ENCODE measurements around the gene VOPP1. TPM values are rescaled to one million over a fixed set of nuclear protein-coding genes. Genes with fewer than 3 reads are reported as not detected.

The VOPP1 gene
- total RNA-seq, 6 experiments from 2014 or later: 103 to 135 (median 122) TPM

DNA sequence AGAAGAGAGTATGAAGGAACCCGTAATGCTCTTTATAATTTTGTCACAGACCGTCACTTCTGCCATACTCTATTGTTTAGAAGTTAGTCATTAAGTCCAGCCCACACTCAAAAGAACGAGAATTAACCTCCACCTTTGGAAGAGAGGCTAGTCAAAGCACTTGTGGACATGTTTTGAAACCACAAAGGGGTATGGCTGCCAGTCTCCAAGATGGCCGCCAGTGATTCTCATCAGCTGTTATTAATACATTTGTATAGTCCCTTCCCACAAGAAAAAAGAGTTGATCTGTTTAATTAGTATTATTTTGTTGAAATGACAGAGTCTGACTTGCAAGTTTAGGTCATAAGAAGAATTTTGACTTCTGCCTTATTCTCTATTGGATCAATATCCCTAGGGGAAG, 23.2 kb upstream of the VOPP1 start:
- Mint-ChIP-seq H3K4me1 (ENCODE audit: low read depth) (peaks cover 17% of the 10 kb centered on the region), H3K9me3 (no peaks in the 10 kb centered on the region), H3K27me3 (ENCODE audit: insufficient read depth) (peaks cover 6% of the 10 kb centered on the region), H3K4me3 (no peak overlapping the region), H3K27ac (no peak overlapping the region), H3K36me3 (ENCODE audit: low read depth) (no peaks in the 10 kb centered on the region)
- TF ChIP-seq, protein P1, sequence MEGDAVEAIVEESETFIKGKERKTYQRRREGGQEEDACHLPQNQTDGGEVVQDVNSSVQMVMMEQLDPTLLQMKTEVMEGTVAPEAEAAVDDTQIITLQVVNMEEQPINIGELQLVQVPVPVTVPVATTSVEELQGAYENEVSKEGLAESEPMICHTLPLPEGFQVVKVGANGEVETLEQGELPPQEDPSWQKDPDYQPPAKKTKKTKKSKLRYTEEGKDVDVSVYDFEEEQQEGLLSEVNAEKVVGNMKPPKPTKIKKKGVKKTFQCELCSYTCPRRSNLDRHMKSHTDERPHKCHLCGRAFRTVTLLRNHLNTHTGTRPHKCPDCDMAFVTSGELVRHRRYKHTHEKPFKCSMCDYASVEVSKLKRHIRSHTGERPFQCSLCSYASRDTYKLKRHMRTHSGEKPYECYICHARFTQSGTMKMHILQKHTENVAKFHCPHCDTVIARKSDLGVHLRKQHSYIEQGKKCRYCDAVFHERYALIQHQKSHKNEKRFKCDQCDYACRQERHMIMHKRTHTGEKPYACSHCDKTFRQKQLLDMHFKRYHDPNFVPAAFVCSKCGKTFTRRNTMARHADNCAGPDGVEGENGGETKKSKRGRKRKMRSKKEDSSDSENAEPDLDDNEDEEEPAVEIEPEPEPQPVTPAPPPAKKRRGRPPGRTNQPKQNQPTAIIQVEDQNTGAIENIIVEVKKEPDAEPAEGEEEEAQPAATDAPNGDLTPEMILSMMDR (IDR thresholded peaks at IDR 0.05): no peak
- no peak for DNase-seq

DNA sequence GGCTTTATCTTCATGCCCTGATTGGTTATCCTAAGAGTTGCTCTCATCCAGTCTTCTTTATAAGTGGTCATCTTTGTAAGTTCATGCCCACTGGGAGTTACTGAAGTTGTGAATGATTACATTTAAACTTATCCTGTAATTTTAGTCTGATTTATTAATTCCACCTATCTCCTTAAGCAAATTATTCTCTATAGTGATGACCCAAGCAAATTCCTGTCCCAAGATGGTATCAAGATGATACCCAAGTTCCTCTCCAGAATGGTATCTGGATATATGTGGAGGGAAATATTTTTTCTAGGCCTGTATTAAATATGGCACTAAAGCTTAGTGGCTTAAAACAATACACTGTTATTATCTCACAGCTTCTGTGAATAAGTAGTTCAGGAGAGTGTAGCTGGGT, 22.6 kb upstream of the VOPP1 start:
- Mint-ChIP-seq H3K4me1 (ENCODE audit: low read depth) (peaks cover 17% of the 10 kb centered on the region), H3K27ac (no peak overlapping the region), H3K4me3 (no peak overlapping the region), H3K9me3 (no peaks in the 10 kb centered on the region), H3K27me3 (ENCODE audit: insufficient read depth) (peaks cover 7% of the 10 kb centered on the region), H3K36me3 (ENCODE audit: low read depth) (no peaks in the 10 kb centered on the region)
- no peak for DNase-seq
- TF ChIP-seq, protein P1 (IDR thresholded peaks at IDR 0.05): no peak

DNA sequence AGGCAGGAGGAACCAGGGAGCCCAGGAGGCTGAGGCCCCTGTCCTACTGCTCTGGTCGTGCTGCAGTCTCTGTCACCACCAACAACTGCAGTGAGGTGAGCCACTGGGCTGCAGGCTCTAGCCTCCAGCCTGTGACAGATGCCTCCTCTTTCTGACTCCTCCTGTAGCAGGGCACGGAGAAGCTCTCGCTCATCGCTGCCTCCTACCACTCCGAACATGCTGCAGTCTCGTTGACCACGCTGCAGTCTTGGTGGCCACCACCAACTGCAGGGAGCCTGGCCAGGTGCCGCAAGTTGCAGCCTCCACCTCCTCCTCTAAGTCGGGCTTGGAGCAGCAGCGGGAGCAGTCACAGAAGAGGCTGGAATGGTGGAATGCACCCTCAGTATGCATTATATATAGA, 22.1 kb upstream of the VOPP1 start:
- peaks cover 17% of the 10 kb centered on the region for H3K4me1 Mint-ChIP-seq (ENCODE audit: low read depth)
- H3K27me3 Mint-ChIP-seq (ENCODE audit: insufficient read depth): peaks cover 7% of the 10 kb centered on the region
- no peak overlapping the region for H3K27ac Mint-ChIP-seq
- no peak for DNase-seq
- no peaks in the 10 kb centered on the region for H3K9me3 Mint-ChIP-seq
- H3K36me3 Mint-ChIP-seq (ENCODE audit: low read depth): no peaks in the 10 kb centered on the region
- TF ChIP-seq, protein P1 (IDR thresholded peaks at IDR 0.05): no peak
- no peak overlapping the region for H3K4me3 Mint-ChIP-seq

DNA sequence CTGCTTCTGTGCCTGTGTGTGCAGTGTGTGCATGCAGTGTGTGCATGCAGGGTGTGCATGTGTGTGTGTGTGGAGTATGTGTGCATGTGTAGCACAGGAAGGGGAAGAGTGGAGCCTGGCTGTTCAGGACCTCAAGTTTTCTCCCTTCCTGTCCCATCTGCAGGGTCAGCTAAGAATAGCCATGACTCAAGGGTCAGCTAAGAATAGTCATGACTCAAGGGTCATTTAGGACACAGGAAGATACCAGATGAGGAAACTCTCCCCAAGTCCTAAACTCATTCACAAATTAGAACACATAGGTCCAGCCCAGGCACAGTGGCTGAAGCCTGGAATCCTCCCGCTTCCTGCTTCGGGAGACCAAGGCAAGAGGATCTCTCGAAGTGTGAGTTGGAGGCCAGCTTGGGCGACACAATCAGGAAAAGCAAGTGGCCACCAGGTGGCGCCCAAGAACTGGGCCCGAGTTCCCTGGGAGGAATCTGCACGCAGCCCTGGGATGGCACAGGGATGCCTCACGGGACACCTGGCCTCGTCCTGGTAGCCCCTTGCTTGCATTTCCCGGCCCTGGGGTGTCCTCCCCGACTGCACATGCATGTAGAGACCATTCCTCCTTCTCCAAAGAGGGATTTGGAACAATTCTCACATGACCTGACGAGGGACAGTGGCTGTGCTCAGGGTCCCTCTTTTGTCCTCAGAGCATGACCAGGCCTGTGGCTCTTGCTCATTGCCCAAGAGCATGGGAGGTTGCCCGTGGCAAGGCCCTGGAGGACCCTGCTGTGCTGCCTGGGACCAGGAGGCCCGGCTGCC, 21.4 kb upstream of the VOPP1 start:
- H3K27ac Mint-ChIP-seq: peak overlapping the region; percentile 54
- H3K9me3 Mint-ChIP-seq: no peaks in the 10 kb centered on the region
- peak overlapping the region; percentile 30; the same call in 1 of the 2 replicates for H3K4me3 Mint-ChIP-seq
- peaks cover 19% of the 10 kb centered on the region for H3K4me1 Mint-ChIP-seq (ENCODE audit: low read depth)
- peaks cover 6% of the 10 kb centered on the region for H3K27me3 Mint-ChIP-seq (ENCODE audit: insufficient read depth)
- TF ChIP-seq, protein P1 (IDR thresholded peaks at IDR 0.05): peak; percentile 96
- DNase-seq: peak; percentile 55
- H3K36me3 Mint-ChIP-seq (ENCODE audit: low read depth): no peaks in the 10 kb centered on the region

DNA sequence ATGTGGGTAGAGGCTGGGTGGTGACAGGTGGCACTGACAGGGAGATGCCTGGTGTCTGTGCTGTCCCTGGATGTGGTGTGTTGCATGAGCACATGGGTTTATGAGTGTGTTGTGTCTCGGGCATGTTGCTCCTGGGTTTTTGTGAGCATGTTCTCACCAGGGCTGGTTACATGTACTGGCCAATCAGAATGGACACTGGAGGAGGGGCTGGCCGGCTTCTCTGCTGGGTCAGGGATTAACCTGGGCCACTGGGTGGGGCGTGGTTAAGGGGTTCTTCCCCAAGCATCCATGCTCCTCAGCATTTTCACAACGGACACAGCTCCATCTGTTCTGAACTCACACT, 20.8 kb upstream of the VOPP1 start:
- H3K9me3 Mint-ChIP-seq: no peaks in the 10 kb centered on the region
- no peak for DNase-seq
- TF ChIP-seq, protein P1 (IDR thresholded peaks at IDR 0.05): no peak
- H3K36me3 Mint-ChIP-seq (ENCODE audit: low read depth): no peaks in the 10 kb centered on the region
- H3K4me3 Mint-ChIP-seq: peak overlapping the region; percentile 30; the same call in 1 of the 2 replicates
- H3K27ac Mint-ChIP-seq: peak overlapping the region; percentile 54
- peaks cover 6% of the 10 kb centered on the region for H3K27me3 Mint-ChIP-seq (ENCODE audit: insufficient read depth)
- H3K4me1 Mint-ChIP-seq (ENCODE audit: low read depth): peaks cover 25% of the 10 kb centered on the region

Measured in HFFc6 (cell line).